CD4-positive, alpha-beta T cell treated with Interferon gamma for 1 hour (primary cell): ENCODE data around the gene TUBA8.
"Not testable (repeated sequence)": the region's sequence is repeated elsewhere in the genome, so short reads cannot be mapped to it uniquely, and the experiment has no call there.

Source experiments
- DNase-seq: peaks from one replicate; pipeline ENCODE4 v3.0.0-alpha.2; 2020

TUBA8 gene

GRCh38 chr22:18077639-18078328 lies 32.8 kb upstream of the TUBA8 start, which contains the start of gene PEX26:
Gene PEX26, plus strand, starts transcription at chr22:18077990. Its CDS starts 387 bp downstream, at chr22:18078377.
- DNase-seq, result peak; percentile 94

GRCh38 chr22:18078329-18079041 lies 32.1 kb upstream of the TUBA8 start:
- peak; percentile 27 for DNase-seq

- no peak for DNase-seq
Measured at GRCh38 chr22:18079706-18080233, 30.8 kb upstream of the TUBA8 start.

- DNase-seq, result no peak
Measured at GRCh38 chr22:18081416-18081815, 29.2 kb upstream of the TUBA8 start.

GRCh38 chr22:18082467-18082866 lies 28.1 kb upstream of the TUBA8 start:
- no peak for DNase-seq

GRCh38 chr22:18083406-18083805 lies 27.2 kb upstream of the TUBA8 start:
- DNase-seq, result no peak

GRCh38 chr22:18085188-18085587 lies 25.4 kb upstream of the TUBA8 start:
- no peak for DNase-seq

- no peak for DNase-seq
Measured at GRCh38 chr22:18087350-18087855, 23.2 kb upstream of the TUBA8 start.

- no peak for DNase-seq
Measured at GRCh38 chr22:18088825-18089568, 21.6 kb upstream of the TUBA8 start.

- DNase-seq, result no peak
Measured at GRCh38 chr22:18090286-18090685, 20.3 kb upstream of the TUBA8 start.

GRCh38 chr22:18091478-18091877 lies 19.1 kb upstream of the TUBA8 start:
- no peak for DNase-seq

GRCh38 chr22:18091916-18092526 lies 18.6 kb upstream of the TUBA8 start:
- no peak for DNase-seq

GRCh38 chr22:18093661-18094060 lies 16.9 kb upstream of the TUBA8 start:
- DNase-seq, result no peak

- DNase-seq, result no peak
Measured at GRCh38 chr22:18095101-18095805, 15.4 kb upstream of the TUBA8 start.

GRCh38 chr22:18096823-18097222 lies 13.8 kb upstream of the TUBA8 start:
- DNase-seq, result no peak

GRCh38 chr22:18100781-18101180 lies 9.8 kb upstream of the TUBA8 start:
- no peak for DNase-seq

- no peak for DNase-seq
Measured at GRCh38 chr22:18101536-18101935, 9.1 kb upstream of the TUBA8 start.

- no peak for DNase-seq
Measured at GRCh38 chr22:18103527-18104269, 6.9 kb upstream of the TUBA8 start.

- no peak for DNase-seq
Measured at GRCh38 chr22:18104566-18104965, 6.0 kb upstream of the TUBA8 start.

GRCh38 chr22:18105981-18106380 lies 4.6 kb upstream of the TUBA8 start:
- not testable (repeated sequence) for DNase-seq
